RCC 7860 (cell line): ENCODE results near the gene RPL31.

Experiments used
- DNase-seq: peaks from one replicate; pipeline ENCODE4 v3.0.0-alpha.2; 2015; ENCODE audit warnings: low spot score
- FAIRE-seq: peaks from 2 replicates; lab custom pipeline; 2012; peaks lifted over from hg19 to GRCh38; lab: Jason Lieb, UNC

The RPL31 gene

DNA sequence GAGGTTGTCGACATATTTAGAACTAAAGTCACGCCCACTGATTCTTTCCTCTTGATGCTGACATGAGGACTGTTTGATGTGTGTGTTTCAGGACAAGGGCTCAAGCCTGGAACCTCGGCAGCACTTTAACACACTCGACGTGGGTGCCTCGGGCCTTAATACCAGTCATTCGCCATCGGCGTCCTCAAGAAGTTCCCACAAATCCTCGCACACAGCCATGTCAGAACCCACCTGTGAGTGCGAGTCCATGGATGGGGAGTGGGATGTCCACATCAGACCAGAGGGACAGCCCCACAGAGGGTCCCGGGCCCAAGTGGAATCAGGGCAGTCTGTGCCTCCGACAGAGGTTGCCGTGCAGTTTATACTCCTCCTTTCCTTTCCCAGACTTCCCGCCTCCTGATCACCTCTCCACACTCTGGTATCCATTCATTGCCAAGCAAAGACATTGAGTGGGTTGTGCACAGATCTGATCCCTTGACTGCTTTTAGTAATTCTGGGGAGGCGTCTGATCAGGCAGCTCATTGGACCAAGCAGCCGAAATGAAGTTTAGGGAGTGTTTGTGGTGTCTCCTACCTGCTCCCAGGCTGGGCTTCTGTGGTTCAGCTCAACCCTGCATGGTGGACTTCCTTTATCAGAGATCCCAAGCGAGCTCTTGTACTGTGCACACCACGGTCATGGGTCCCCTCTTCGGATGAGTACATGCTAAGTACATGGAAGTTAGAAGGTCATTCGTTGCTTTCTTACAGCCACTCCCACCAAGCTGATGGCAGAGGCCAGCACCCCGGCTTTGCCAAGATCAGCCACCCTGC, 27.2 kb upstream of the RPL31 start:
- no peak for FAIRE-seq
- DNase-seq: no peak

GRCh38 chr2:100975521-100975785, 26.6 kb upstream of the RPL31 start:
- DNase-seq (no peak), FAIRE-seq (no peak)

DNA sequence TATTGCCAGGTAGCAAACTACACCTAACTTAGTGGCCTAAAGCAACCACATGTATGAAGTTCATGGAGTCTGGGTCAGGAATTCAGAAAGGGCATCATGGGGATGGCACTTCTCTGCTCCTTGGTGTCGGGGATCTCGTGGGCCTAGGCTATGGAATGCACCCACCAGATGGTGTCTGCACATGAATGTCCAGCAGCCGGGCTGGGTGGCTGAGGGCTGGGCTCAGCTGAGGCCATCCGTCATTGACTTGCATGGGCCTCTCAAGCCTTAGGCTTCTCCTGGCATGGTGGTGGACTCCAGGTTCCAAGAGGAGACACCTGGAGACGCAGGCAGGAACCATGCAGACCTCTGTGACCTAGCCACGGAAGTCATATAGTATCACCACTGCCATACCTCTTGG, 26.0 kb upstream of the RPL31 start:
- DNase-seq: no peak
- FAIRE-seq: no peak

DNA sequence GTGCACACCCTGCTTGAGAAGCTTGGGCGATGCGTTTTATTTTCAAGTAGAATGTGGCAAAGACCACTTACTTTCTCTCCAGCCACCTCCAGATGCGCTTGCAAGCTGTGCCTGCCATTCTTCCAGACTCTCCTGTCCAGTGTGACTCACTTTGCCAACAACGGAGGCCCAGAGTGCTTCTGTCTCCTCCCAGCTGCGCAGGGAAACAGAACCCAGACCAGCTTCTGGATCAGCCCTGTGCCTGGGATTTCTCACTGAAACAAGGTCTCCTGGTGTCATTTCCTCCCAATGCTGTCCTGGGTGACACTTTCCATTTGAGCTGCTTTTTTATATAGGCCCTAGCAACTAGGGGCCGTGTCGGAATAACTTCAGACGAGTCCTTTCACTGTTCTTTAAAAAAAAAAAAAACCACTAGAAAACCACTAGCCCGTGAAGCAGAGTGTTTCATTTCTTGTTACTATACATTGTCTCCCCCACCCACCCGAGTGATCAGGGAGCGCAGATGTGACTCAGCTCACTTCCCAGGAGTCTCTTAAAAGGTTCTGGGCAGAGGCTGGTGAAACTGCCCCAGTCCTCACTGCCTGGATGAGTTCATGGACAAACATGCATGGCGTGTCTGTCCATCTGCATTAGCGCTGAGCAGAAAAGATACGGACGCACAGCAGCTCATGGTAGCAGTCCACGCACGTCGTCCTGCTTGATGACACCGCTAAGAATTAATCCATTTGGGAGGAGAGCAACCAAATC, 25.3 kb upstream of the RPL31 start:
- DNase-seq (peak; percentile 81), FAIRE-seq (peak; percentile 93)

DNA sequence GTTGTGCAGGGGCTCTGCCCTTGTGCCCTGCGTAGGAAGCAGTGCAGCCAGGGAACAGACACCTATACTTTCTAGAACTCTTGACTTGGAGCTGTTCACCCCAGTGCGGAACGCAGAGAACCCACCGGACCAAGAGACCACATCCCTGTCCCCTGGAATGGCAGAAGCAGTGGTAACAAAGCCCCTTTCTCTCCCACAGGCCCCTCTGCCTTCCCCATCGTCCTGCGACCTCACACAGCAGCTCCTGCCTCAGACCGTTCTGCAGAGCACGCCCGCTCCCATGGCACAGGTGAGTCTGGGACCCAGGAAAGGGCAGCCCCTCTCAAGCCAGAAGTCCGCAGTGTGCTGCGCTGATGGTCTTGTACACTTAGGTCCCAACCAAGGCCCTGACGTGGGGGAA, 24.6 kb upstream of the RPL31 start:
- FAIRE-seq: no peak
- DNase-seq: no peak

DNA sequence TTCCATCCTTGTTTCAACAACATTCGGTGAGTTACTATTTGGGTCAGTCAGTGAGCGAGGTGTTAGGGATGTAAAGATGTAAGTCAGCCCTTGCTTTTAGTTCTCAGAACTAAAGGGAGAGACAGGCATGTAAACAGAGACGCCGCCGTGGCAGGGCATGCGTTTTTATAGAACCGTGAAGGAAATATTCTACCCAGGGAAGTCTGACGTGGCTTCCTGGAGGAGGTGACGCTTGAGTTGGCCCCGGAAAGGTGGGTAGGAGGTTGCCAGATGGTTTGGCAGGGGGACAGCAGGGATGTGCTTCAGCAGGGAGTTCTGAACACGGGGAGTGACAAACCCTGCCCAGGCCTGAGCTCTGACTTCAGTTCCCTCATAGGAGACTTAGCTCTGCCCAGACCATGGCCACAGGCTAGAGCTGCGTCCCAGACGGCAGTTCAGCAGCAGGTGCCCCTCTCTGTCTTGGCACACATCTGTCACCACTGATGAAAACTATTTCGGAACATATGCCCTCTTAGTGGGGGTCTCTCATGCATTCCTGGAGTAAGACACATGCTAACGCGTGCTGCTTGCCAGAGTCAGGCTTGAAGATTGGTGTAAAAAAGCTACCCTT, 23.4 kb upstream of the RPL31 start:
- no peak for FAIRE-seq
- DNase-seq: no peak

GRCh38 chr2:100980046-100980445, 22.0 kb upstream of the RPL31 start:
- DNase-seq: no peak
- FAIRE-seq: no peak

DNA sequence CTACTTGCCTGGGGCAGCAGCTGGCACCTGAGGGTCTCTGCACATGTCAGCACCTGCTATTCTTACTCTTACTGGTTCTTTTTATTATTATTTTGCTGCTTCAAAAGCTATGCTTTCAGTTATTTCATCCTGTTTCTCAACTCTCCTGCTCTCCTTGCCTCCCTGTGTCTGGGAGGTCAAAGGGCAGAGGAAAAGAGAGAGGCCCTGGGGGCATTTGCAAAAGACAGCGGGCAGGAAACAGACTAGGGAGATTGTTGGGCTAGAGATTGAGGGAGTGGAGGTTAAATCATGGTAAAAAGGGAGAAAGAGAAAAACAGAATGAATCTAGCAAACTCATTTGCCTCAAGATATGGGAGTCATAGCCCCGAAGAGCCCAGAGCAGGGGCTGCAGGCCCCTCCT, 21.1 kb upstream of the RPL31 start:
- DNase-seq (no peak), FAIRE-seq (no peak)

- DNase-seq (no peak), FAIRE-seq (no peak)
These were observed 19.6 kb upstream of the RPL31 start for GRCh38 chr2:100982431-100982861.

DNA sequence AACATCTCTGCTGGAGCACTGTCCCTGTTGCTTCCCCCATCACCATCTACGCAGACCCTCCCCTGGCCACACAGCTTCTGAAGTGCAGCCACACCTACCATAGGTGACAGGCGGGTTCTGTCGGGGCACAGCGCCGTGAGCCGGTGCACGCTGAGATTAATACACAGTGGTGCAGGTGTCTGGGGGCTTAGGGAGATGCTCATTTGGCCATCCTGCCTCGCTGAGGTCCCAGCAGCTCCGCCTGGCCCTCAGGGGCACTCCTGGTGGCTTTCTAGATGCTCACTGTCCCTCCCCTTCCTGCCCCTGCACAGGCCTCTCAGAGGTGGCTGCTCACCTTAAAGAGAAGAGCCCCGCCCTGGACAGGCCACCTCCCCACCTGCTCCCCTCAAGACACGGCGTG, 18.9 kb upstream of the RPL31 start:
- FAIRE-seq: no peak

DNA sequence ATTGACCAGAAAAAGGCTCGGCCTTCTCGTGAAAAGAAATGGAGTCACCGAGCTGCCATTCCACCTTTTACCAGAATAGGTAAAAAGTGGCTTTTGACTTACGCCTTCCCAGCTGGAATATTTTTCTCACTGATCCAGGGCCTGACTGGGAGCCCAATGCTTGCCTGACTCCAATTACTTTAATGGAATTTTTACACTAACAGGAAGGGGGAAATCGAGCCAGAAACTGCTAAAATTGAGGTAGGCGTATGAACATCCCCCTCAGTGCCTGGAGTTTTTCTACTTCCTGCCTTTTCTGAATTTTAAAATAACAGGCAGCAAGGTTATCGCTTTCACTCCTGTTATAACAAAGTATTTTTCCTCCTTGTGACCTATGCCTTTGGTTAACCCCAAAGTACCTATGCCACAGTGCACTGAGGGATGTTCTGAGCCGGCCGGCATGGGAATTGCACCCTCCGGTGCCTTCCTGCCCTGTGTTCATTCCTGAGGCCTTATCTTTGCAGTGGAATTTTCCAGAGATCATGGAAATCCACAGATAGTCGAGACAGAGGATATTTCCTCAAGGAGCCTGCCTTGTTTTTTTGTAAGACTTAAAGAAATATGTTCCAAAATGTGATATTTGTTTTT, 18.3 kb upstream of the RPL31 start:
- DNase-seq (no peak), FAIRE-seq (no peak)

More for the DNA sequence above, 18.9 kb upstream of the RPL31 start:
- no peak for DNase-seq

DNA sequence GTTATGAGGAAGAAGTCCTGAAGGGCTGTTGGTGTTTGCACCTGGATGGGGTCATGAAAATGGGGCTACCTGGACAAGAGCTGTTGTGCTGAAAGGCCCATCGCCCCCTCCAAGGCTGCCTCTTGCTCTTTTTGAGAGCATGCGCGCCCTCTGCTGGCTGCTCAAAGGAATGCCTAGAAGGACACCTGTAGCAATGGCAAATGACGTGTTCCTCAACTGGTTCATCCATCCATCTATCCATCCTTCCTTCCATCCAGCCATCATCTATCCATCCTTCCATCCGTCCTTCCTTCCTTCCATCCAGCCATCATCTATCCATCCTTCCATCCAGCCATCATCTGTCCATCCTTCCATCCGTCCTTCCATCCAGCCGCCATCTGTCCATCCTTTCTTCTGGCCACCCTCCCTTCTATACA, 17.2 kb upstream of the RPL31 start:
- no peak for FAIRE-seq
- DNase-seq: peak; percentile 51

DNA sequence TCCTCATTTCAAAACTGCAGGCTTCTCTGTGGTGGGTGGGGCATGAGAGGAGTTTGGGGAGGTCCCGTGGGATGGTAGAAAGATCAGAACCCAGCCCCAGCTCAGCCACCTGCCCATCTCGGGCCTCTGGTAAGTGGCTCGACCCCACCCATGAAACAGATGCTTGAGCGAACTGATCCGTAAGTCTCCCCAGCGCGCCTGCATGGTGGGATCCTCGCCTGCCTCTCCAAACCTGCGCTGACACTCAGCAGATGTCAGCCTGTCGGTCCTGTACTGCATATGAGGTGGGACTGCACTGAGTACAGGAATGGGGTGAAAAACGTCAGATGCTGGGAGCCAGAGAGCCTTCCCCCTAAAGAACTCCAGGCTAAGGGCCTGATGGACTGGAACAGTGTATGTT, 15.9 kb upstream of the RPL31 start:
- no peak for DNase-seq

DNA sequence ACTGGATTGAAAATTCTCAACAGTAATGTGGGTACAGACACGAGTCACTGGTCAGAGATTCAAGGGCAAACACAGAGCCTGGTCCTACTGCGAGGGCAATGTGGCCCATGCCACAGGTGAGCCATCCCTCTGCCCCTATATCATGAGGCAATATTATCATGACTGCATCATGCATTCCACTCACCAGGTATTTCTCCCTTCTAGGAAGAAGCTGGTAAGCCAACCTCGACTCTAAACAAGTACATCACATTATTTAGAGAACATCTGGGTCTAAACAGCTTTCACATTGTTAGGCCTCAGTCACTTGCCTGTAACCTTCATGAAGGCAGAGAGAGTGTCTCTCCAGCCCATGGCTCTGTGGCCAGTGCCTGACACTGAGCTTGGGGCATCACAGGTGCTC, 14.6 kb upstream of the RPL31 start:
- FAIRE-seq (no peak), DNase-seq (no peak)

More for the DNA sequence above, 15.9 kb upstream of the RPL31 start:
- FAIRE-seq: no peak

- DNase-seq: no peak
- FAIRE-seq: no peak
These were observed 14.1 kb upstream of the RPL31 start for GRCh38 chr2:100987974-100988373.

DNA sequence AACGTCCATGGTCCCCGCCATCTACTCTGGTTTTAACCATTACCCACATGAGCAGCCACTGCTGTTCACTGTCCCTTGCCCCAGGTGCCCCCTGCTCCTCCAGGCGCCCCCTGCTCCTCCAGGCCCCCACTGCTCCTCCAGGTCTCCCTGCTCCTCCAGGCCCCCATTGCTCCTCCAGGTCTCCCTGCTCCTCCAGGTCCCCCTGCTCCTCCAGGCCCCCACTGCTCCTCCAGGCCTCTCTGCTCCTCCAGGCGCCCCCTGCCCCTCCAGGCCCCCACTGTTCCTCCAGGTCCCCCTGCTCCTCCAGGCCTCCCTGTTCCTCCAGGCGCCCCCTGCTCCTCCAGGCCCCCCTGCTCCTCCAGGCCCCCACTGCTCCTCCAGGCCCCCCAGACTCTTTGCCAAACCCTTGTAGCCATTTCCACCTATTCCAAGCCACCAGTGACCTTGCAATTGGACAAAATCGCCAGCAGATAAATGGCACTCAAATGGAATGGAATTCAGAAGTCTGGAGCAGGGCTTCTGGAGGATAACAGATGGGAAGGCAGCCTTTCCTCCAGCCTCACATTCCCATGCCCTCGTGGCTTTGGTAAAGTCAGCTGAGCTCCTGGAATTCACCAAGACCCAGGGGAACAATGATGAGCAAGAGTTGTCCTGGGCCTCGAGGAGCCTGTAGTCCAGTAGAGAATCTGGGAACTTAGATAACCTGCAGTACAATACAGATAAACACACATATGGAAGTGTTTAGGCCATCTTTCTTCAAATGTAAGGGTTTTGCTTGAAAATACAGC, 13.3 kb upstream of the RPL31 start:
- DNase-seq (no peak), FAIRE-seq (no peak)

- DNase-seq (no peak), FAIRE-seq (no peak)
These were observed 12.4 kb upstream of the RPL31 start for GRCh38 chr2:100989666-100990065.

- DNase-seq (no peak), FAIRE-seq (no peak)
These were observed 11.9 kb upstream of the RPL31 start for GRCh38 chr2:100990166-100990565.

DNA sequence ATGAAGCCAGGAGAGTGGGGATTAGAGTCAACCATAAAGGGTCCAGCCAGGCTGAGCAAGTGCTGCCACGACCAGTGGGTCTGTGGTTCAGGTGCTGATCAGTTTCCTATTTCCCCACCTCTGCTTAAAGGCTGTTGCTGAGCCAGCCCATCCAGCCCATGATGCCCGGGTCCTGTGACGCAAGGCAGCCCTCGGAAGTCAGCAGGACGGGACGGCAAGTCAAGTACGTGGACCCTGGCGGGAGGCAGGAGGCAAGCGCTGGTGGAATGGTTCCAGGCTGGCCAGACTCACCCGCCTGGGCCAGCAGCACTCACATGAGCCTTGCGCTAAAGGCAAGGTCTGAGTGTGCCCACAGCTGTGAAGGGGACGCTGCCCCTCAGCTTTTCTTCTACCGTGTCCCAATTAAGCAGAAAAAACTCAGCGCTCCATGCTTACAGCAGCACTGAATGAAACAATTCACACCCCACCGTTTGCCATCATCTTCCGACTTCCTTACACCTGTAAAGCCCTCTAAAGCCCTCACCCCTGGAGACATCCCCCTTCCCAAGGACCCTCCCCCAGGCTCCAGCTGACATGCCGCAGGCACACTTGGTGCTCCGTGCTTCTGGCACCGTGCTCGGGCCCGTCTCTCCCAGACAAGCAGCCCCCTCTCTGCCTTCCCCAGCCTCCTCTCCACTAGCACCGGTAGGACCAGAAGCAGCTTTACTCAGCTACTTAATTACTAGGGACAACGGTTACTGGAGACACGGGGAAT, 11.3 kb upstream of the RPL31 start:
- FAIRE-seq (no peak), DNase-seq (no peak)

GRCh38 chr2:100991404-100991773, 10.7 kb upstream of the RPL31 start:
- DNase-seq: no peak
- no peak for FAIRE-seq
